Activated CD8-positive, alpha-beta memory T cell treated with anti-CD3 and anti-CD28 coated beads for 36 hours (primary cell): ENCODE measurements around the gene CADM4. TPM values are rescaled to one million over a fixed set of nuclear protein-coding genes. Genes with fewer than 3 reads are reported as not detected.

ENCODE experiments used
- CTCF ChIA-PET: fragments of 350-600 bp; sonication (Branson Sonifier 250); formaldehyde crosslinking; loops from one replicate; lab custom pipeline; 2021; ENCODE audit warnings: antibody characterized with exemption; lab: Charles Lee
- POLR2A ChIA-PET: fragments of 350-600 bp; sonication (Branson Sonifier 250); formaldehyde crosslinking; loops from one replicate; lab custom pipeline; 2021; ENCODE audit warnings: antibody characterized with exemption; lab: Charles Lee
- total RNA-seq, 2 experiments: library from RNA; stranded (reverse); gene quantifications; one replicate each; pipeline ENCODE4 v1.2.3, GENCODE V29; 2021

CADM4 gene
- total RNA-seq, 2 experiments from 2014 or later = 0.17 to 0.48 TPM

GRCh38 chr19:43575955-43576878 lies 63.4 kb downstream of the CADM4 start:
- CTCF ChIA-PET = interaction anchor here (4.2 kb wide), 1 partner anchor 19 kb away, joined by 18 read pairs; the partner anchor contains the start of genes IRGQ and ZNF576
- POLR2A ChIA-PET = no interaction called here

GRCh38 chr19:43575156-43575950 lies 64.3 kb downstream of the CADM4 start, which contains the start of the genes PINLYP and XRCC1:
TSS of gene PINLYP (plus strand) at chr19:43575801. CDS start at chr19:43577192, 1,391 bp downstream.
TSS of gene XRCC1 (minus strand) at chr19:43575527. CDS start at chr19:43575458, 69 bp downstream.
- ChIA-PET CTCF (interaction anchor here (0.9 to 2.3 kb wide), 2 partner anchors 14 to 19 kb away, joined by 3 to 12 read pairs; no protein-coding TSS in a partner anchor), POLR2A (interaction anchor here (1.0 to 1.1 kb wide), 3 partner anchors 12 to 22 kb away, joined by 3 to 5 read pairs (median 3); partner anchors contain the start of gene IRGQ)

- POLR2A ChIA-PET = interaction anchor here (0.9 to 1.1 kb wide), 4 partner anchors 11 to 23 kb away, joined by 3 to 5 read pairs (median 3); partner anchors contain the start of gene IRGQ
- CTCF ChIA-PET = interaction anchor here (0.6 to 2.3 kb wide), 3 partner anchors 14 to 47 kb away, joined by 3 to 12 read pairs (median 3); no protein-coding TSS in a partner anchor
Measured at GRCh38 chr19:43574424-43575155, 65.1 kb downstream of the CADM4 start.

Other genes starting within 250 kb of the CADM4 start
- not detected for gene TEX101, start 225.0 kb downstream of the CADM4 start, total RNA-seq
- gene LYPD3, start 174.2 kb downstream of the CADM4 start, total RNA-seq = 1 to 10 TPM; 2.0 to 2.2 TPM
- 10 to 100 TPM; 13.4 to 14.5 TPM for gene PHLDB3, start 135.1 kb downstream of the CADM4 start, total RNA-seq
- 10 to 100 TPM; 41.6 to 42.0 TPM for gene ETHE1, start 112.6 kb downstream of the CADM4 start, total RNA-seq
- 1 to 10 TPM; 1.3 to 2.2 TPM for gene ZNF575, start 106.7 kb downstream of the CADM4 start, total RNA-seq
- 10 to 100 TPM; 33.1 to 39.5 TPM for gene XRCC1, start 64.3 kb downstream of the CADM4 start, total RNA-seq
- 10 to 100 TPM; 14.9 to 15.1 TPM for gene PINLYP, start 64.0 kb downstream of the CADM4 start, total RNA-seq
- gene IRGQ, start 43.7 kb downstream of the CADM4 start, total RNA-seq = 10 to 100 TPM; 27.7 to 28.1 TPM
- gene ZNF576, start 43.3 kb downstream of the CADM4 start, total RNA-seq = 10 to 100 TPM; 21.0 TPM
- gene SRRM5, start 27.8 kb downstream of the CADM4 start, total RNA-seq = under 1 TPM; 0.08 to 0.40 TPM
- 10 to 100 TPM; 19.8 to 20.1 TPM for gene ZNF428, start 20.2 kb downstream of the CADM4 start, total RNA-seq
- 1 to 10 TPM; 6.3 to 6.6 TPM for gene PLAUR, start 30.3 kb upstream of the CADM4 start, total RNA-seq
- not detected for gene IRGC, start 76.2 kb upstream of the CADM4 start, total RNA-seq
- 10 to 100 TPM; 77.6 to 80.4 TPM for gene SMG9, start 115.1 kb upstream of the CADM4 start, total RNA-seq
- gene KCNN4, start 141.1 kb upstream of the CADM4 start, total RNA-seq = 10 to 100 TPM; 83.8 to 89.2 TPM
- gene LYPD5, start 162.6 kb upstream of the CADM4 start, total RNA-seq = under 1 TPM; 0.32 to 0.73 TPM
- 1 to 10 TPM; 4.8 to 5.0 TPM for gene ZNF283, start 187.5 kb upstream of the CADM4 start, total RNA-seq
- 1 to 10 TPM; 1.2 to 1.5 TPM for gene ZNF404, start 244.1 kb upstream of the CADM4 start, total RNA-seq